Neural progenitor cell (in vitro differentiated cells): ENCODE data around the gene CHPF. TPM values are rescaled to one million over a fixed set of nuclear protein-coding genes. Genes with fewer than 3 reads are reported as not detected.

Experiments used
- DNase-seq: peaks from one replicate; pipeline ENCODE4 v3.0.0-alpha.2; 2016; ENCODE audit warnings: low spot score
- H2AFZ ChIP-seq: fragments of 200-600 bp; sonication (generic); replicated peaks from 2 replicates; pipeline ENCODE4 v1.6.1; 2016; ENCODE audit warnings: antibody characterized with exemption
- H3F3A ChIP-seq: fragments of 200-600 bp; sonication (generic); 2 replicates; pipeline ENCODE4 v1.6.1; 2016; ENCODE audit warnings: antibody characterized with exemption, low read depth
- H3K27ac ChIP-seq: fragments of 200-600 bp; sonication (generic); 2 replicates; pipeline ENCODE4 v1.5.1; 2016; ENCODE audit warnings: mild to moderate bottlenecking
- H3K27me3 ChIP-seq: fragments of 200-600 bp; sonication (generic); 2 replicates; pipeline ENCODE4 v1.6.1; 2016; ENCODE audit warnings: mild to moderate bottlenecking, moderate library complexity
- H3K36me3 ChIP-seq: fragments of 200-600 bp; sonication (generic); 2 replicates; pipeline ENCODE4 v1.5.1; 2016
- H3K4me1 ChIP-seq: fragments of 200-600 bp; sonication (generic); 2 replicates; pipeline ENCODE4 v1.6.1; 2016; ENCODE audit warnings: mixed run types
- H3K4me2 ChIP-seq: fragments of 200-600 bp; sonication (generic); 2 replicates; pipeline ENCODE4 v1.6.1; 2016
- H3K4me3 ChIP-seq: fragments of 200-600 bp; sonication (generic); 2 replicates; pipeline ENCODE4 v1.5.1; 2016
- H3K79me2 ChIP-seq: fragments of 200-600 bp; sonication (generic); 2 replicates; pipeline ENCODE4 v1.6.1; 2016; ENCODE audit warnings: low read depth
- H3K9ac ChIP-seq: fragments of 200-600 bp; sonication (generic); 2 replicates; pipeline ENCODE4 v1.6.1; 2016
- H3K9me3 ChIP-seq: fragments of 200-600 bp; sonication (generic); 2 replicates; pipeline ENCODE4 v1.5.1; 2016; ENCODE audit warnings: low read depth
- H4K20me1 ChIP-seq: fragments of 200-600 bp; sonication (generic); 2 replicates; pipeline ENCODE4 v1.6.1; 2016; ENCODE audit warnings: low read depth
- H3K27ac Mint-ChIP-seq: 3 replicates; pipeline ENCODE4 v1.8.0; 2021; ENCODE audit warnings: mixed read lengths
- H3K27me3 Mint-ChIP-seq: 2 replicates; pipeline ENCODE4 v1.8.0; 2022; ENCODE audit warnings: low read depth, mild to moderate bottlenecking, inconsistent platforms, moderate library complexity, mixed read lengths; ENCODE audit not compliant: insufficient read depth
- H3K36me3 Mint-ChIP-seq: 3 replicates; pipeline ENCODE4 v1.8.0; 2021; ENCODE audit warnings: mixed read lengths
- H3K4me1 Mint-ChIP-seq: 3 replicates; pipeline ENCODE4 v1.8.0; 2021; ENCODE audit warnings: mixed read lengths
- H3K4me3 Mint-ChIP-seq: 3 replicates; pipeline ENCODE4 v1.8.0; 2021; ENCODE audit warnings: mild to moderate bottlenecking, moderate library complexity, mixed read lengths
- H3K9me3 Mint-ChIP-seq: 3 replicates; pipeline ENCODE4 v1.8.0; 2020; ENCODE audit warnings: mixed read lengths
- EZH2 ChIP-seq: fragments of 200-600 bp; sonication (generic); IDR thresholded peaks from 2 replicates; pipeline ENCODE4 v1.6.1; 2017; ENCODE audit warnings: antibody characterized with exemption, mild to moderate bottlenecking, moderate library complexity
- EZH2phosphoT487 ChIP-seq: fragments of 200-600 bp; sonication (generic); IDR thresholded peaks from 2 replicates; pipeline ENCODE4 v1.6.1; 2017; ENCODE audit warnings: antibody characterized with exemption
- total RNA-seq: library from RNA; depleted of rRNA; stranded (reverse); fragments of >200 nt; gene quantifications from 2 replicates; pipeline ENCODE4 v1.2.3, GENCODE V29; 2015; ENCODE audit warnings: low replicate concordance
- TF ChIP-seq, protein P1 (sequence below): fragments of 200-600 bp; sonication (generic); IDR thresholded peaks from 2 replicates; pipeline ENCODE4 v1.5.1; 2017; ENCODE audit warnings: antibody characterized with exemption, mild to moderate bottlenecking

The CHPF gene
- total RNA-seq, 1 donor from 2014 or later: 6.7 TPM

DNA sequence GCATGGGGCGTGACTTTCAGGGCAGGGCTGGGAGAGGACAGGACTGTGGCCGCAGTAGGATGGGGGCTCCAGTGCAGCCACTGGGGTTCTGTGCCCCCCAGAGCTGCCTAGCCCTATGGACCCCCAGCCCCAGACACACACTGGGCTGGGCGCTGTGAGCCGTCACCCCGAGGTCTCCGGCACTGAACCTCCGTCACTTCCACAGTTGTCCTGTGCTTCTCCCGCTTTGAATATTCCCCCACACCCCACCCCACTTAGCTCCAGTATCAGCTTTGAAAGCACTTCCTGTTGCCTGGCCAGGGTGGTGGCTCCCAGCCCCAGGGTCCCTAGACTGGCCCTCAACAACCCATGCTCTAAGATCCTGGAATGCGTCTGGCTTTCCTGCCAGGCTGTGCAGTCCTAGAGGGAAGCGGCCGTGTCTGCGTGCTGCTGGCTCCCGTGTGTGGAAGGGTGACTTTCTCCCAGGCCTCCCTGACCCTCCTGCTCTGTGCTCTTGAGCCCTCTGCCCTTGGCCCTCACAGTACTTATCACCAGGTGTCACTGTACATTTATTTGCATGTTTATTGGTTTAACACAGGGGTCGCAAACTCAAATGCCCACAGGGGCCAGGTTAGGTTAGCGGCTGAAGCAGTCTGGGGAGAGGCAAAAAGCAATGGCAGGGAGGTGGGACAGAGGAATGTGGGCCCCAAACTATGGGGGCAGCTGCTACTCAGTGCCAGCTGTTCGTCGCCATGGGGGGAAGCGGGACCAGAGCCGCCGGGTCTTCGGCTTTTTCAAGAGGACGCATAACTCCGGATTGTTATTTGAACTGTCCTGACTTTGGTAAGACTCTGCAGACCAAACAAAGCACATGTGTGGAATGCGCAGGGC lies 17.8 kb upstream of the CHPF start:
- Mint-ChIP-seq H3K4me3 (no peak overlapping the region), H3K9me3 (peaks cover 3% of the 10 kb centered on the region), H3K4me1 (peaks cover 10% of the 10 kb centered on the region), H3K27me3 (peaks cover 10% of the 10 kb centered on the region), H3K27ac (peak overlapping the region; percentile 46), H3K36me3 (peaks cover 28% of the 10 kb centered on the region)
- no peak overlapping the region for H3K9ac ChIP-seq
- no peaks in the 10 kb centered on the region for H3K4me1 ChIP-seq
- H4K20me1 ChIP-seq: peaks cover 13% of the 10 kb centered on the region
- TF ChIP-seq EZH2 (no peak), EZH2phosphoT487 (no peak)
- TF ChIP-seq, protein P1, sequence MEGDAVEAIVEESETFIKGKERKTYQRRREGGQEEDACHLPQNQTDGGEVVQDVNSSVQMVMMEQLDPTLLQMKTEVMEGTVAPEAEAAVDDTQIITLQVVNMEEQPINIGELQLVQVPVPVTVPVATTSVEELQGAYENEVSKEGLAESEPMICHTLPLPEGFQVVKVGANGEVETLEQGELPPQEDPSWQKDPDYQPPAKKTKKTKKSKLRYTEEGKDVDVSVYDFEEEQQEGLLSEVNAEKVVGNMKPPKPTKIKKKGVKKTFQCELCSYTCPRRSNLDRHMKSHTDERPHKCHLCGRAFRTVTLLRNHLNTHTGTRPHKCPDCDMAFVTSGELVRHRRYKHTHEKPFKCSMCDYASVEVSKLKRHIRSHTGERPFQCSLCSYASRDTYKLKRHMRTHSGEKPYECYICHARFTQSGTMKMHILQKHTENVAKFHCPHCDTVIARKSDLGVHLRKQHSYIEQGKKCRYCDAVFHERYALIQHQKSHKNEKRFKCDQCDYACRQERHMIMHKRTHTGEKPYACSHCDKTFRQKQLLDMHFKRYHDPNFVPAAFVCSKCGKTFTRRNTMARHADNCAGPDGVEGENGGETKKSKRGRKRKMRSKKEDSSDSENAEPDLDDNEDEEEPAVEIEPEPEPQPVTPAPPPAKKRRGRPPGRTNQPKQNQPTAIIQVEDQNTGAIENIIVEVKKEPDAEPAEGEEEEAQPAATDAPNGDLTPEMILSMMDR: no peak
- no peak for DNase-seq
- no peaks in the 10 kb centered on the region for H3K27me3 ChIP-seq
- peaks cover 5% of the 10 kb centered on the region for H3F3A ChIP-seq
- H3K36me3 ChIP-seq: no peaks in the 10 kb centered on the region
- no peak overlapping the region for H3K4me3 ChIP-seq
- no peak overlapping the region for H3K4me2 ChIP-seq
- no peaks in the 10 kb centered on the region for H3K9me3 ChIP-seq
- no peaks in the 10 kb centered on the region for H3K79me2 ChIP-seq
- H2AFZ ChIP-seq: no peak overlapping the region
- no peak overlapping the region for H3K27ac ChIP-seq

DNA sequence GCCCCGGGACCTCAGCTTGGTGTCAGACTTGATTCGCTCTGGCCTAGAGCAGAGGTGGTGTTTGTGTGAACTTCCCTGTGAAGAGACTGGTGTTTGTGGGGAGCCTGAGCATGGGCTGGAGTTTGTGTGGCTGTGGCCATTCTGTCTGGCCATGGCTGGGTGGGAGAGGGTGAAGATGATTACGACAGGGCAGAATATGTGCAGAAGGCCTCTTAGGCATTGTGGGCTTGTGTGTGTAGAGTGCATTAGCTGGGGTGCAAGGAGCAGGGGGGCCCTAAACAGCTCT lies 17.2 kb upstream of the CHPF start:
- Histone ChIP-seq H3K4me1 (no peaks in the 10 kb centered on the region), H3K79me2 (no peaks in the 10 kb centered on the region), H3K9me3 (no peaks in the 10 kb centered on the region), H2AFZ (no peak overlapping the region), H3K36me3 (no peaks in the 10 kb centered on the region), H3F3A (peaks cover 5% of the 10 kb centered on the region), H3K27ac (no peak overlapping the region), H3K4me3 (no peak overlapping the region), H3K9ac (no peak overlapping the region), H4K20me1 (peaks cover 13% of the 10 kb centered on the region), H3K4me2 (no peak overlapping the region), H3K27me3 (no peaks in the 10 kb centered on the region)
- H3K36me3 Mint-ChIP-seq: peaks cover 23% of the 10 kb centered on the region
- H3K4me3 Mint-ChIP-seq: no peak overlapping the region
- peak overlapping the region; percentile 12 for H3K27ac Mint-ChIP-seq
- DNase-seq: no peak
- H3K9me3 Mint-ChIP-seq: peaks cover 2% of the 10 kb centered on the region
- H3K27me3 Mint-ChIP-seq: peaks cover 9% of the 10 kb centered on the region
- peaks cover 9% of the 10 kb centered on the region for H3K4me1 Mint-ChIP-seq
- TF ChIP-seq, protein P1: no peak
- TF ChIP-seq EZH2: no peak
- no peak for TF ChIP-seq EZH2phosphoT487

DNA sequence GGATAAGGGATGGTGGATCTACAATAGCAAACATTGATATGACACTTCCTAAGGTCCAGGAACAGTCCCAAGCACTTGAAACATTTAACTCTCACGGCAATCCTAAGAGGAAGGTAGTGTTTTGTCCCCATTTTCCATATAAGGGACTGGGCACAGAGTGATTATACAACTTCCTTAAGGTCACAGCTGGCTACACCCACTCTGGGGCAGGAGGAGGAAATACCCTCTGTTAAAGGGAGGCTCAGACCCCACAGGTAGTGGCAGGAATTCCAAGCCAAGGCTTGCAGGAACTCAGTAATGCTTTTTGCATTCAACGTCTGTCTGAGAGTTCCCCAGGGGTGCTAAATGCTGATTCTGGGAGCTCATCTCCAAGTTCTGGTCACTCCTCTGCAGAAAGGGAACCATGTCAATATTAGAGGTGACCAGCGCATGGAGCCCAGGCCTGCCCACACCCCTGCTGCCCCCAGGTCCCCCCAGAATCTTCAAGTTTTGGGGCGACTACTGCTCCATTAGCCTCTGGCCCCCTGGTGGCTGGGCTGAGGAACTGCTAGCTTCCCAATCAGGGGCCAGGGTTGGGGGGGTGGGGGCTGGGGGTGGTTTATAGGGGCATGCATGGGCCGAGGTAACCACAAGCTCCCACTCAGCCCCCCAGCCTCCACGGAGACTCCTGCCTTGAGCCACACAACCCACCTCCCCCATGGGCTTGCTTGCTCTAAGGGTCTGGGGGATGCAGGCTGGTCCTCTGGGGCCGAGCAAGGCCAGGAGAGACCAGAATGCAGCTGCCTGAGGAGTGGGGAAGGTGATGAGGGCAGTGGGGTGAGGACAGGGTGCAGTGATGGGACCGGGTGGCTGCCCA lies 16.7 kb upstream of the CHPF start:
- peaks cover 23% of the 10 kb centered on the region for H3K36me3 Mint-ChIP-seq
- no peak for TF ChIP-seq EZH2
- TF ChIP-seq, protein P1: peak; percentile 81

More for the DNA sequence above, 16.7 kb upstream of the CHPF start:
- Histone ChIP-seq H3K27me3 (no peaks in the 10 kb centered on the region), H3K4me2 (no peak overlapping the region), H3K9ac (no peak overlapping the region), H2AFZ (no peak overlapping the region), H3K79me2 (no peaks in the 10 kb centered on the region), H3K4me3 (no peak overlapping the region), H3K27ac (no peak overlapping the region), H4K20me1 (peaks cover 13% of the 10 kb centered on the region), H3F3A (peaks cover 5% of the 10 kb centered on the region), H3K36me3 (no peaks in the 10 kb centered on the region), H3K4me1 (no peaks in the 10 kb centered on the region), H3K9me3 (no peaks in the 10 kb centered on the region)
- Mint-ChIP-seq H3K4me3 (no peak overlapping the region), H3K27ac (no peak overlapping the region), H3K4me1 (peaks cover 9% of the 10 kb centered on the region), H3K27me3 (peaks cover 7% of the 10 kb centered on the region), H3K9me3 (peaks cover 2% of the 10 kb centered on the region)
- DNase-seq: no peak
